ENCODE results near the gene ALDH7A1. TPM values are rescaled to one million over a fixed set of nuclear protein-coding genes. Genes with fewer than 3 reads are reported as not detected.
A peak's percentile ranks its signal among the peaks of the same experiment; 100 is the strongest.
"Not testable (repeated sequence)": the region's sequence is repeated elsewhere in the genome, so short reads cannot be mapped to it uniquely, and the experiment has no call there.

The ALDH7A1 gene
- total RNA-seq, 1 experiment from 2014 or later = 60.0 TPM

DNA sequence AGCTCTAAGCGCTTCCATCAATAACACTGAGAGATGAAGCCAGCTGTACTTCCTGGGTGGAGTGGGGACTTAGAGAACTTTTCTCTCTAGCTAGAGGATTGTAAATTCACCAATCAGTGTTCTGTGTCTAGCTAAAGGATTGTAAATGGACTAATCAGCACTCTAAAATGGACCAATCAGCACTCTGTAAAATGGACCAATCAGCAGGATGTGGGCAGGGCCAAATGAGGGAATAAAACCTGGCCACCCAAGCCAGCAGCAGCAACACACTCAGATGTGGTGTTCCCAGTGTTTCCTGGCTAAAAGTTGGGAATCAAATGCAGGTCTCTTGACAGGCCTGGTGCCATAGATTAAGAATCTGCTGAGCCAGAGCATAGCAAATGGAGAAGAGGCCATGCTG is 60.5 kb downstream of the ALDH7A1 start:
- H3K27me3 ChIP-seq = no peaks in the 10 kb centered on the region
- no peak overlapping the region for H3K4me3 ChIP-seq
- no peak overlapping the region for H3K27ac ChIP-seq
- no peaks in the 10 kb centered on the region for H3K9me3 ChIP-seq (replicated peaks)
- no peaks in the 10 kb centered on the region for H3K36me3 ChIP-seq
- DNase-seq = no peak
- H3K4me1 ChIP-seq = peaks cover 16% of the 10 kb centered on the region

DNA sequence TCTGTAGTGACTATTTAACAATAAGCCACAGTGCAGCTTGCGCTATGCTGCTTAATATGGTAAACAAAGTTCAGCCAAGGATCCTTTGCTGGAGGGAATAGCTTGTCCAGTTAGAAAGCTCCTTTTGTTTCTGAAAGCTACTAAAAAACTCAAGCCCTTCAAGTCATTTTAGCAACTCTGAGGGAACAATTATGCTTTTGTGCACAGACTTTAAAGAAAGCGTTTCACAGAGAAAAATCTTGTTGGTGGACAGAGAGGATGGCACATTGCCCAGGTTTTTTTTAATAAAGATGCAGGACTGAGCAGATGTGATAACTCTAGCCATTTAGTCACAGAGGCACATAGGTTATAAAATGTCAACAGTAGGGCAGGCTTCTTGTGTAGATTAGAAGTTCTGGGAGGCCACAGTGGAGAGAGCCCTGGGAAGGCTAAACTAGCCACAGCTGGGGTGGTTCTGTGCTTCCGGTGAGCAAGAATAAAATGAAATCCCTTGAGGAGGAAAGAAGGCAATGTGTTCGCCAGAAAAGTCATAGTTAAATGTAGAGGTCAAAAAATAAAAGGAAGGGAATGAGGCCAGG is 63.4 kb downstream of the ALDH7A1 start:
- no peaks in the 10 kb centered on the region for H3K36me3 ChIP-seq
- H3K27ac ChIP-seq = peak overlapping the region; percentile 84
- no peaks in the 10 kb centered on the region for H3K27me3 ChIP-seq
- H3K4me1 ChIP-seq = peaks cover 14% of the 10 kb centered on the region
- peak; percentile 79 to 94 for DNase-seq
- H3K4me3 ChIP-seq = peak overlapping the region; percentile 24
- H3K9me3 ChIP-seq (replicated peaks) = no peaks in the 10 kb centered on the region; the same call in 1 of the 2 replicates

- no peak overlapping the region for H3K4me3 ChIP-seq
- DNase-seq = no peak
- no peaks in the 10 kb centered on the region for H3K36me3 ChIP-seq
- peaks cover 7% of the 10 kb centered on the region; the same call in 1 of the 2 replicates for H3K9me3 ChIP-seq (replicated peaks)
- H3K27me3 ChIP-seq = no peaks in the 10 kb centered on the region
- peaks cover 26% of the 10 kb centered on the region for H3K4me1 ChIP-seq
- no peak overlapping the region for H3K27ac ChIP-seq
Observed at GRCh38 chr5:126527892-126528291, 67.1 kb downstream of the ALDH7A1 start.

GRCh38 chr5:126527158-126527557 is 67.9 kb downstream of the ALDH7A1 start:
- peaks cover 7% of the 10 kb centered on the region; the same call in 1 of the 2 replicates for H3K9me3 ChIP-seq (replicated peaks)
- H3K27ac ChIP-seq = no peak overlapping the region
- DNase-seq = no peak
- no peak overlapping the region for H3K4me3 ChIP-seq
- H3K27me3 ChIP-seq = no peaks in the 10 kb centered on the region
- no peaks in the 10 kb centered on the region for H3K36me3 ChIP-seq
- H3K4me1 ChIP-seq = peaks cover 24% of the 10 kb centered on the region

DNA sequence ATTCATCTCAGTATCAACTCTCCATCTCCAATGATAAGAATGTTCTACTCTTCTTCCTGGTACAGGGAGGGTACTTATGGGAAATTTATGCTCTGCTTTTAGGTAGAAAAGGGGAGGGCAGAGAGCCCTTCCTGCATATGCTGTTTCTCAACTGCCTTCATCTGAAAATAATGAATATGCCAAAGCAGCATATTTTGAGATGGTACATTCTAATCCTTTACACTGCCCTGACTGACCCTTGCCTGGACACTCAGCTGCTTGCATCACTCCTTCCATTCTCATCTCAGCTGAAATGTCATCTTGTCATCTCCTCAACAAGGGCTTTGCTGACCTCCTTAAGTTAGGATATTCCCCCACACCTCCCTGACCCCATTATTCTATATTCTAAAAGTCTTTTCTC is 68.5 kb downstream of the ALDH7A1 start:
- DNase-seq = no peak
- Histone ChIP-seq H3K4me1 (peaks cover 21% of the 10 kb centered on the region), H3K27ac (no peak overlapping the region), H3K9me3 (replicated peaks) (peaks cover 7% of the 10 kb centered on the region; the same call in 1 of the 2 replicates), H3K27me3 (no peaks in the 10 kb centered on the region), H3K36me3 (no peaks in the 10 kb centered on the region), H3K4me3 (no peak overlapping the region)

DNA sequence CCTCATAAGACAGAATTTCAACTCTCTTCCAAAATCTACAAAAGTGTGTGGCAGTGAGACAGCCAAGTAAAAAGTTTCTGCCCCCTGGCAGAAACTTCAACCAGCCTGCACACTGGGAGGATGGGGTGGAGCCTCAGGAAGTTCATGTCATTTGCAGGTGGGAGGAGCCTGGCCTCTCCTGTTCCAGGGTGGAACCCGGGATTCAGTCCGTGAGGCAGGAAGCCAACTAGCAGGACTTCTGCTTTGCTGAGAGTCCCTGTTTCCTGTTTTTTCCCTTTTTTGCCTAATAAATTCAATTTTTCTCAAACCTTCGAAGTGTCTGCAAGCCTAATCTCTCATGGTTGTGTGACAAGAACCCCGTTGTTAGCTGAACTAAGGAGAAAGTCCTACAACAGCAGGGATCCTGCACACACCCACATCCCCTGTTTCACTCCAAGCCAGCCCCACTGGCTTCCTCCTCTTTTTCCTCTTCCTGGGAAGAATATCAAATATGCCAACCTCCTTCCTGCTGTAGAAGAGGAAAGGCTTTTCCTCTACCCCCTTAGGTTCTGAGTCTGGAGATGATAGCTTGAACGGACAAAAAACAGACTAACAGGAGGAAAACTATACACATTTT is 69.3 kb downstream of the ALDH7A1 start:
- DNase-seq = no peak
- no peaks in the 10 kb centered on the region for H3K36me3 ChIP-seq
- H3K27me3 ChIP-seq = no peaks in the 10 kb centered on the region
- H3K4me3 ChIP-seq = no peak overlapping the region
- H3K9me3 ChIP-seq (replicated peaks) = peaks cover 7% of the 10 kb centered on the region; the same call in 1 of the 2 replicates
- peaks cover 17% of the 10 kb centered on the region for H3K4me1 ChIP-seq
- no peak overlapping the region for H3K27ac ChIP-seq

DNA sequence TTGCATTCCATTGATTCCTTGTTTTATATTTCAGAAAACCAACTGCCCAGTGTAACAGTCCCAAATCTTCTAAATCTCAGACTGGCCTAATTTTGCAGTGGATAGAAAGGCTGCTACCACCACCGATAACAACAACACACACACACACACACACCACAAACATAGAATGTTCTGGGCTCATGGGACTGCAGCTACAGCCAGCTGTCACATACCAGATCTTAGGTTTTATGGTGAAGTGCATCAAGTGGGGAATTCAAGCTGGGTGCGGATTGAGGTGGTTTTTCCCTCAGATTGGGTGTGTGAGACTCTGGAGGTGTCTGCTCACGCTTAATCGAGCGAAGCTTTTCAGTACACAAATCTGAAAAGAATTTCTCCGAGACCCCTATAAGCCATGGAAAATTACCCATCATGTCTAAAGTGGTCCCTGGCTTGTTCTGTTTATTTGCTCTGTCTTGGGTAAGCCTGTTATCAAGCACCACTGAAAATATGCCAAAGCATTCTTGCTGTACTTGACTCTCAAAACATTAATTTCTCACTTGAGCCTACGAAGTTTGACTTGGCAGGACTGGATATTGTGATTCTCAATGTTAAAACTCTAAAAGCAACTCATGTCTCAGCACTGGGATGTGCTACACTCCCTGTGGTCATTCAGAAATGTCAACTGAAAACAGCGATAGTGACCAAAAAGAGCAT is 71.1 kb downstream of the ALDH7A1 start:
- DNase-seq = peak; percentile 27 to 50
- H3K27ac ChIP-seq = peak overlapping the region; percentile 30
- peaks cover 24% of the 10 kb centered on the region for H3K4me1 ChIP-seq
- no peaks in the 10 kb centered on the region for H3K36me3 ChIP-seq
- no peaks in the 10 kb centered on the region for H3K27me3 ChIP-seq
- no peak overlapping the region for H3K4me3 ChIP-seq
- H3K9me3 ChIP-seq (replicated peaks) = peaks cover 7% of the 10 kb centered on the region; the same call in 1 of the 2 replicates

DNA sequence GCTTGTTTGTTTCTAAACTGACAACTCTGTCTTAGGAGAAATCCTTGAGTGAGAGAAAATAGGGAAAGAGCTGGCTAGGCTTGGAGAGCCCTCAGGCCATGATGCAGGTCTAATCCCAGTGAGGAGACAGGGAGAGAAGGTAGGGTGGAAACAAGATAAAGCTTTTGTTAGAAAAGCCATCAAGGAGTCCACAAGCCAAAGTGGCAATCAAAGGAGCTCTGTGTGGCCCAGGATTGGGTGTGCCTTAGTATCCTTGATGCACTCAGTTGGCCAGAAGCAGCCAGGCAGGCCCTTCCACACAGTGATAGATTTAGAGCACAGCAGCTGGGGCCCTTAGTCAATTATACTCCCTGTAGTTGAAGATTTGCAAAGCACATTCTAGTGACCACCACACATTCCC is 73.9 kb downstream of the ALDH7A1 start:
- peaks cover 3% of the 10 kb centered on the region; the same call in 1 of the 2 replicates for H3K9me3 ChIP-seq (replicated peaks)
- no peaks in the 10 kb centered on the region for H3K27me3 ChIP-seq
- H3K36me3 ChIP-seq = no peaks in the 10 kb centered on the region
- no peak overlapping the region for H3K4me3 ChIP-seq
- peaks cover 33% of the 10 kb centered on the region for H3K4me1 ChIP-seq
- peak in 1 of 2 experiments; percentile 36 for DNase-seq
- no peak overlapping the region for H3K27ac ChIP-seq

DNA sequence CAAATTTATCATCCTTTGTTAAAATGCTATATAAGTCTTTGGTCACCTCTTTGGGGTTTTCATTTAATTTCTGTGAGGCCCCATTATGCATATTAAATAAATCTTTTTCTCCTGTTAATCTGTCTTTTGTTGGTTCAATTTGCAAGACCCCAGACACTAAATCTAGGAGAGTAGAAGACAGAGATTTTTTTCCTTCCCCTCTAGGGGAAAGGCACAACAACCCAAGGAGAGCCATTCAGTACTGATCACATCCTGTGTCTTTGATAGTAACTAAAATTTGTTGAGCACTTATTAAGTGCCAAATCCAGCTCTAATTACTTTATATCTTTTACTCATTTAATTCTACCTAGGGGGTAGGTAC is 74.4 kb downstream of the ALDH7A1 start:
- no peak overlapping the region for H3K4me3 ChIP-seq
- no peaks in the 10 kb centered on the region for H3K36me3 ChIP-seq
- no peak for DNase-seq
- no peaks in the 10 kb centered on the region for H3K9me3 ChIP-seq (replicated peaks)
- H3K27me3 ChIP-seq = no peaks in the 10 kb centered on the region
- peaks cover 38% of the 10 kb centered on the region for H3K4me1 ChIP-seq
- H3K27ac ChIP-seq = no peak overlapping the region

GRCh38 chr5:126519637-126520592 is 75.1 kb downstream of the ALDH7A1 start:
- Histone ChIP-seq H3K27ac (peak overlapping the region; percentile 19; the same call in 1 of the 2 replicates), H3K9me3 (replicated peaks) (no peaks in the 10 kb centered on the region), H3K27me3 (no peaks in the 10 kb centered on the region), H3K36me3 (no peaks in the 10 kb centered on the region), H3K4me1 (peaks cover 42% of the 10 kb centered on the region), H3K4me3 (no peak overlapping the region)
- DNase-seq = peak; percentile 32 to 70

- not testable (repeated sequence) for H3K9me3 ChIP-seq (replicated peaks); H3K36me3 ChIP-seq; H3K4me3 ChIP-seq; H3K27me3 ChIP-seq
- Histone ChIP-seq H3K4me1 (peaks cover 38% of the 10 kb centered on the region), H3K27ac (peak overlapping the region; percentile 19; the same call in 1 of the 2 replicates)
- DNase-seq = peak; percentile 64 to 68
Observed at GRCh38 chr5:126519223-126519622, 75.8 kb downstream of the ALDH7A1 start.

- Histone ChIP-seq H3K36me3 (no peaks in the 10 kb centered on the region), H3K27me3 (no peaks in the 10 kb centered on the region), H3K27ac (no peak overlapping the region), H3K4me3 (no peak overlapping the region), H3K4me1 (peaks cover 30% of the 10 kb centered on the region), H3K9me3 (replicated peaks) (no peaks in the 10 kb centered on the region)
- DNase-seq = no peak
Observed at GRCh38 chr5:126516852-126517251, 78.2 kb downstream of the ALDH7A1 start.

GRCh38 chr5:126516133-126516532 is 78.9 kb downstream of the ALDH7A1 start:
- Histone ChIP-seq H3K4me1 (peaks cover 30% of the 10 kb centered on the region), H3K9me3 (replicated peaks) (no peaks in the 10 kb centered on the region), H3K27ac (no peak overlapping the region), H3K27me3 (no peaks in the 10 kb centered on the region), H3K36me3 (no peaks in the 10 kb centered on the region), H3K4me3 (no peak overlapping the region)
- DNase-seq = peak; percentile 79 to 90

DNA sequence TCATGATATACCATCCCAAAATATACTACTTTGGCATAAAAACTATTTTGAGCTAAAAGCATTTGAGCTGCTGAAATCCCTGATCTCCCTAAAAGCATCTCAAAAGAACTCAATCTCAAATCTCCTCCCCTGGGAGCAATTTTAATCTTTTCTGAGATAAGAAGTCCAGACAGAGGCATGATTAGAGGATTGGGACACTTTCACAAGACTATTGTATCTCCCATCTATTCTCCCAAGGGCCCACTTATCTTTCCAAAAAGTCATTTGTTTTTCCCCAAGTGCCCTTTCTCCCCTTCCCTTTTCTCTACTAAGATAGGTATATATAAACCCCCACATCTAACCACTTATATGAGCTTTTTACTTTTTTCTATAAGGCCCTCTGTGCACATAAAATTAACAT is 79.7 kb downstream of the ALDH7A1 start:
- Histone ChIP-seq H3K4me1 (peaks cover 27% of the 10 kb centered on the region), H3K4me3 (no peak overlapping the region), H3K27me3 (no peaks in the 10 kb centered on the region), H3K9me3 (replicated peaks) (no peaks in the 10 kb centered on the region), H3K36me3 (no peaks in the 10 kb centered on the region), H3K27ac (no peak overlapping the region)
- DNase-seq = no peak
